ENCODE data around the gene KCTD19.

DNA sequence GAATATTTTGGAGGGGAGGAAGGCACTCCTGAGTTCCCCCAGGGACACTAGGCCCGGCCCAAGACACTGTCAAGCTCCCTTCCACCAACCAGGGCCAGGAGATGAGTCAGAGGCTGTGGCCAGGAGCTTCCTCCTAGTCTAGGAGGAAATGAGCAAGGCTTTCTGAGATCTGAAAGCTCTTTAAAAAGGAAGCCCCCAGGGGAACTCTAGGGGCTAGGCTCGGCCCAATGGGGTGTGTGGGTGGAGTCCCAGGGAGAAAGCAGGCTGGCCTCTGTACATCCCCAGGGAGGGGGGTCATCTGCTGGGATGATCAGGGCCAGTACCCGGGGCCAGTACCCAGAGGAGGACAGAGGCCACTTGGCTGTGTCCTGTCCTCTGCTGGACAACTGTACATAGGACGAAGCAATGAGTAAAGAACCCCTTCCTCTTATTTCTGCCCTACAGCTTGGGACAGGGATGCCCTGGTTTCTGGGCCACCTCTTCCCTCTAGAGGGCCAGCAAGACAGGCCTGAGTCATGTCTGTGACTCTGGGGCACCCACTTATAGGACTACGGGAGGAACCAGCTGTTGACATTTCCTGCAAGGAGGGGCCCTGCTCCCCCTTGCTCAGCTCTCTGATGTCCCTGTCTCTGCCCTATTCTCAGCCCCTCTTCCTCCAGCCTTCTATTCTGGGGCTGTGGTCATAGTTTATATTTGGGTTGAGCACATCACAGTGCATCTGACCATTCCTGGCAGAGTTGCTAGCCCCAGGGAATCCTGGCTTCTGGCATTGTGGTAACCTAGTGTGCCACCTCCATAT, 82.0 kb downstream of the KCTD19 start:
- TF ChIP-seq ZFX (IDR thresholded peaks at IDR 0.05) (no peak), CTCF (conservative IDR thresholded peaks at IDR 0.05) (no peak)
